Measurements from ENCODE around the gene CCDC66. TPM values are rescaled to one million over a fixed set of nuclear protein-coding genes. Genes with fewer than 3 reads are reported as not detected.

Gene CCDC66
- total RNA-seq, 1 donor from 2014 or later: 22.6 TPM

DNA sequence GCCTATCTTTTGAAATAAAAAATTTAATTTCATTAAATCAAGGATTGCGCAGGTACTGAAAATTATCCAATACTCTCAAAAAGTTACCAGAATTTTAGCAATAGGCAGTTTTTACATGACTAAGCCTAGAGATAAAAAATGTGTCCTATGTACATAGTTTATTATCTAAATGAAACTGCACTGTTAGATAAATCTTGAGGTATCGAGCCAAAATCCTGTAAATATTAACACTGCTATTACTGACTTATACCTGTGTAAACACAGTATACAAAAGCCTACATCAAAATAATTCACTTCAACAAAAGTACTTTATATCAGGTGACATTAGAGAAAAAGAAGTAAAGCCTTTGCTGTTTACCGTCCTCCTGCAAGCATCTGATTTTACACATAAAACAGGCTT lies 65.4 kb downstream of the CCDC66 start:
- DNase-seq: no peak

DNA sequence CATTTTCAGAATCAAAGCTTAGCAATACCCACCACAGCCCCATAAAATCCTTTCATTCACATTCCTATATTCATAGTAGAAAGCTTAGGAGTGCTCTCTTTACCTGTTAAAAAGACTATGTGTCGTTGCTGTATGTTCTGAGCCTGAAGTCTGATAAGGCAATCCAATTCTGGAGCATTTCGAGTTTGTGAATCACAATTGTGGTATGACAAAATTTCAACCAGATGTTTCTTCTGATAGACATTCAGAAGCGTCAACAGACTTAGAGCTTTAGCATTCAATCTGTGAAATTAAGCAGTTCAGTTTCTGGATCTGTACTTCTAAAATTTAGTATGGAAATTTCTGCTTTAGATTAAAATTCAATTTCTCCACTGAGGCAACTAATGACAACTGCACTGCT lies 67.8 kb downstream of the CCDC66 start:
- DNase-seq: no peak

DNA sequence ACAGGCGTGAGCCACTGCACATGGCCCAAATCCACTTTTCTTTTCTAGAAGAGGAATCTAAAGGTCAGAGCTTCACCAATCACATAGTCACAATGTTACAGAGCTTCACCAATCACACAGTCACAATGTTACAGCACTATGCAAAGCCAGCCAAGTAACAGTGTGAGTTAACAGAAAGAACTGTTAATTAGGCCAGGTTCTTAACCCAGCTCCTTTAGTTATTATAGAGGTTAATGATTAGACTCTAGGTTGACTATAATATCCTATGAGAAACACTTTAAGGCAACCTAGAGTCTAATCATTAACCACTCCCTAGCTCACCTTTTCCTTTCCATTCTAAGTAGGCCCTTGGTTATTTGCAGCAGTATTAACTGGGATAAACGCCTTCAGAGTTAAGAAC lies 72.1 kb downstream of the CCDC66 start:
- DNase-seq: no peak

DNA sequence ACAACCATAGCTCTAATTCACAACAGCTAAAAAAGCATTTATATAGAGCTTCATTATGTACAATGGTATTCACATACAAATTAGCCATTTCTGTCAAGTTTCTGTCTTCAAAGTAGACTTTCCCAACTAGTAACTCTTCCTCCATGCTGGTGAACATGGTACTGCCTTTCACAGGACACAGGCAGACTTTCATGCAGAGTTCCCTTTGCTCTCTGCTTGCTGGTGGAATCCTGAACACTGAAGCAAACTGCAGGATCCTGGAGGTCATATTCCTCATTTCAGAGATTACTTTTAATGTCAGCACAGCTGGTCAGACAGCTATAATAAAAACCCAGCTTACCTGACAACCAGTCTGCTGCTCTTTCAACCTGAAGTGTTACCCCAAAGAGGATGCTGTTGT lies 72.5 kb downstream of the CCDC66 start:
- no peak for DNase-seq

DNA sequence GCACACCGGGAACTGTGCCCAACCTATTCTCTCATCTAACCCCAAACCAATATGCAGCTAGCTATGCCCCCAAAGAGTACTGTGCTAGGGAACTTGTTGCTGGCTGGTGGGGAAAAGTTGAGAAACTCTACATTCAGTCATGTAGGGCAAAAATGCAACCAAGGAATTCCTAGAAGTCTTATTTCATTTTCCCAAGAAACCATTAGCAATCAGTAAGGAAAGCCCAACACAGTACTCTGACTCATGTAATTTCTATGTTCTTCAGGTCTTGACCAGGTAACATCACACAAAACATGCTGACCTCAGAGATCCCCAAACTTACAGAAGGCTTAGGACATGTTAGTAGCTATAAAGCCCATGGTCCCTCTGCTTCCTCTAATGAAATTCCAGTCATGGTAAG lies 74.0 kb downstream of the CCDC66 start:
- DNase-seq: no peak

DNA sequence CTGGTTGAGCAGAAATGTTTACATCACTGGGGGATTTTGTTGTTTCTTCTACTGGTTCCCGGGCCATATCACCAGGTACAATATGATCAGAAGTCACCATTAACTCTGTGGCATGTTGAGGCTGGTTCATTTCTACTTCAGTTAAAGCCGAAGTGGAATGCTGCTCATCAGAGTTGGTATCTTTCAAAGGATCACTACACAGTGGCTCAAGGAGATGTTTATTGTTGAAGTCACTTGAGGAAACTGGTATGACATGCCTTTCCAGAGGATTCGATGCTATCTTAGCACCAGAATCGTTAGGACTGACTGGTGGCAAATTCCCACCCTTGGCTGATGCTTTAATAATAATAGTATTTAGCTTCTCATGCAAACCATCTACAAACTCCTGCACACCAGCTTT lies 76.2 kb downstream of the CCDC66 start:
- no peak for DNase-seq

DNA sequence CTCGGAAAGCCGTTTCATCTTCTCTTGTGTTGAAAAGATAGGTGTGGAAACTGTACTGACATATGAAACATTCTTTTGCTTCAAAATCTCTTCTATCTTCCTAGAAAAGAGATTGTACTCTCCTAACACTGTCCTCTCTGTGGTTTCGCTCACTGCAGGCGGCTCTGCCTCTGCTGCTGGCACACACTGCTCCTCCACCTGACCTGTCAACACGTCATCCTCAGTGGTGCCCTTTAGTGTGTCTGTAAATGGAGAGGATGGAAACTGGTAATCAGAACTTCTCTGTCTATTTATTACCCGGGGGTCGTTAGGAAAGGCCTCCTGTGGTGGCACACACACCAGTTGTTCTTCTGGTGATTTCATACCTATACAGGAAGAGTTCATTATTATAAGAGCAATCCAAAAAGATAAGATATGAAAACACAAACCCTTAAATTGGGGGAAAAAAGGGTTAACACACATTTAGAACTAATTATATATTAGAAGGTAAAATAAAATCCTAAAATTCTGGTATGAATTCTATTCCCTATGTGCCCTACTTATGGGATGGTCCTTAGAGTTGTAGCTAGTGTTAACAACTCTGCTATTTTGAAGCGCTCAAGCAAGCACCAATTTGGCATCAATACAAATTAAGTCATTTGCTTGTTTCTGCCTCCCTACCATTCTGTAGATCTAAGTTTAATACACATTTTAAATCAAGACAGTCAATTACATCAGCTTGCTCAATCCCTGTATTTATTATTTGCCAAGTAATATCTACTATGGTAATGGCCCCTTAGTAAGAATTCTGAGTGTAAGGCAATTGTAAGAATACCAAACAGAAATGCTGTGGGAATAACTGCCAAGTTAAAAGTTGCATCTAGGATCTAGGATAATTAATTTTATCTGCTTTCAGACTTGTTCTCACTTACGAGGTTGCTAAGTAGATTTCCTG lies 76.9 kb downstream of the CCDC66 start:
- DNase-seq: no peak

DNA sequence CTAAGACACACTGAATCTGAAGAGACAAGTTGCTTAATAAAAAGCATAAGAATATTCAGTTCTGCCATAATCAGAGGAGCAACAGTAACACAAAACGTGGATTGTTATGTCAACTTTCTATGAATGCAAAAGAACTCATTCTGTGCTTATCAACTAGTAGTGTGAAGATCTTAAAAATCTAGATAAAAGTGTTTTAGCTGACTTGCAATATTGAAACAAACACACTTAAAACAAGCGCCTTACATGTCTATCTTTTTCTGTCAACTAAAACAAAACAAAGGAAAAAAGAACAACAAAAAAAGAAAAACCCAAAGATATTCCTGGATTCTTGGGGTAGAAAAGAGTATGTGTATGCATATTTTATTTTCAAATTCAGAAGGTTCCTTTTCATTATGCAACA lies 88.4 kb downstream of the CCDC66 start:
- no peak for DNase-seq

DNA sequence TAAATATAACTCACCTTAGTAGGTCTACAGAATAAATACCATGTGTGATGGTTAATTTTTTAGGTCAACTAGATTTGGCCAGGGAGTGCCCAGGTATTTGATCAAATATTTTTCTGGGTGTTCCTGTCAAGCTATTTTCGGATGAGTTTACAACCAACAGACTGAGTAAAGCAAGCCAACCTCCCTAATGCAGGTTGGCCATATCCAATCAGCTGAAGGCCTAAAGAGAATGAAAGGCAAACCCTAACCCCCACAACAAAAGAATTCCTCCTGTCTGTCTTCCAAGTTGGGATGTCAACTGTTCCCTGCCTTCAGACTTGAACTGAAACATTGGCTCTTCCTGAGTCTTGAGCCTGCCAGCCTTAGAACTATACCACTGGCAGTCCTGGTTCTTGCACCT lies 97.5 kb downstream of the CCDC66 start:
- no peak for DNase-seq

DNA sequence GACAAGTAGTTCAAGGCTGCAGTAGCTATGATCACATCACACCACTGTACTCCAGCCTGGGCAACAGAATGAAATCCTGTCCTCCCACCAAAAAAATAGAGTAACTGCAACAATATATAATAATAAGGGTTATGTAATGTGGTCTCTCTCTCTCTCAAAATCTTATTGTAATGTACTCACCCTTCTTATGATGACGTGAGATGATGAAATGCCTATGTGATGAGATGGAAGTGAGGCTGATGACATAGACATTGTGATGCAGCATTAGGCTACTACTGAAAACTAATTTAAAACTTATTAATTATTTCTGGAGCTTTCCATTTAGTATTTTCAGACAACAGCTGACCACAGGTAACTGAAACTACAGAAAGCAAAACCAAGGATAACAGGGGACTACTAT lies 98.7 kb downstream of the CCDC66 start:
- DNase-seq: no peak

DNA sequence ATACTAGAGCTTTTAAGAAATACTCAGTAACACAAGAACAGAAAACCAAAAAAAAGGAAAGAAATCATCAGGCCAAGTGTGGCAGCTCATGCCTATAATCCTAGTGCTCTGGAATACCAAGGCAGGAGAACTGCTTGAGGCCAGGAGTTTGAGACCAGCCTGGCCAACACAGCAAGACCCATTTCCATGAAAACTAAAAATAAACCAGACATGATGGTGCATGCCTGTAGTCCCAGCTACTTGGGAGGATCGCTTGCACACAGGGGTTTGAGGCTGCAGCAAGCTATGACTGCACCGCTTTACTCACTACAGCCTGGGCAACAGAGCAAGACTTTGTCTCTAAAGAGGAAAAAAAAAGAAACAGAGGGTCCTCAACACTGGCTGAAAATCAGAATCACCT lies 107.8 kb downstream of the CCDC66 start:
- DNase-seq: no peak

DNA sequence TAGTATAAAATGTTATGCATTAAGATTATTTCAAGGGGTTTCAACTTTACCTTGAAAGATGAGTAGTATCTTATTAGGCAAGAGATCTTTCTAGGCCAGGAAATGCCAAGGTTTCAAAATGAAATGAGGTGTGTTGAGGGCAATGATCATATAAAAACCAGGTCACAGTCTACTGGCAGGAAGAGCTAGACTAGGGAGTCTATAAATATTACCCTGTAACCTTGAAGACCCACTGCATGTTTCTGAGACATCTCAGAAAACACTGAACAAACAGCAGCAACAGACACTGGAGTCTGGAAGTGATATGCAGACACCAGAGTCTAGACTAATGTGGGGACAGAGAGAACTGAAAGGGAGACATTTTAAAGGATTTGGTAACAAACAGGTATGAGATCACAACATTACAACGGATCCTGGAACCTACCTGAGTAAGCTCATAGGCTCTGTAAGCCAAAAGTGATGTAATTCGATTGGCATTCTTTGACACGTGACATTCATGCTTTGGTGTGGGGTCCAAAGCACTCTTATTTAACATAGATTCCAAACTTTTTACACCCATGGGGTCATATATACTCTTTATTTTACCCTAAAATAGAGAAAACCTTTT lies 111.1 kb downstream of the CCDC66 start:
- DNase-seq: no peak

Other genes with a start within 250 kb of the CCDC66 start
- 0.79 and 2.4 TPM in 2 replicates for gene ERC2, start 88.7 kb upstream of the CCDC66 start, total RNA-seq
- gene TASOR, start 126.1 kb downstream of the CCDC66 start, total RNA-seq: 84.9 and 100 TPM in 2 replicates
- gene ARHGEF3, start 244.8 kb downstream of the CCDC66 start, total RNA-seq: 12.1 and 20.8 TPM in 2 replicates

All from dermis blood vessel endothelial cell (primary cell).